Hepatic stellate cell (primary cell): Measurements from ENCODE around the gene ADGRB3.
"Not testable (repeated sequence)": the region's sequence is repeated elsewhere in the genome, so short reads cannot be mapped to it uniquely, and the experiment has no call there.

ENCODE experiments used
- DNase-seq: peaks from one replicate; pipeline ENCODE4 v3.0.0; 2011; ENCODE audit warnings: low spot score

ADGRB3 gene

DNA sequence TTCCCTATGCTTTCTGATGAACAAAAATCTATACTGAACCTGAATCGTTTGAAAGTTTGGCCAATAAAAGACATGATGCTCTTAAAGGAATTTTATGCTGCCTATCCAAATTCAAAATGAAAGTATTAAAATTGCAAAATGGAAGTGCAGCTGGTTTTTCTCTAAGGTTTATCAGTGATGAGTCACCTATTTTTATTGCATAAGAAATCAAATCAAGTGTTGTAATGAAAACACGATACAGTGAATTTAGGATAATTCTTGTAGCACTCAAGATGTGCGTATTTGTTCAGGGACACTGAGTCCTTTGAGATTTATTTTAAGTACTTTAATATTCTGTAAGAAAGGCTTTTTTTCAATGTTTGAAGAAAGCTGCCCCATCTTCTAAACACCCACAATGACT lies 409.5 kb downstream of the ADGRB3 start:
- no peak for DNase-seq

GRCh38 chr6:69059413-69059812 lies 424.3 kb downstream of the ADGRB3 start:
- no peak for DNase-seq

GRCh38 chr6:69061066-69061465 lies 426.0 kb downstream of the ADGRB3 start:
- DNase-seq = no peak

- no peak for DNase-seq
Measured at GRCh38 chr6:69063401-69063800, 428.3 kb downstream of the ADGRB3 start.

DNA sequence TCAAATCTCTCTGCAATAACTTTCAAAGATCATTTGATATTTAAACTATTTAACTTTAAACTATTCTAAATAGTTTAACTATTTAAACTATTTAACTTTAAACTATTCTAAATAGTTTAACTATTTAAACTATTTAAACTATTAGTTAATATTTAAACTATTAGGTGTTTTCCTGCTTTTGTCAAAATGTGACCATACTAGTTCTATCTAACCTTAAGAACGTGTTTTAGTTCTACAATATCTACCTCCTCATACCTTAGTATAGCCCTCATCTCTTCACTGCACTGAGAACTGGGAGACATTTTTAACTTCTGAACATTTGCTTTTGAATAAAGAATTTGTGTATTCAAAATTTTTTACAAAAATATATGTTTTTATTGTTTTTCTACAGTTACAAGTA lies 429.1 kb downstream of the ADGRB3 start:
- DNase-seq = no peak

- DNase-seq = no peak
Measured at GRCh38 chr6:69069881-69070280, 434.8 kb downstream of the ADGRB3 start.

DNA sequence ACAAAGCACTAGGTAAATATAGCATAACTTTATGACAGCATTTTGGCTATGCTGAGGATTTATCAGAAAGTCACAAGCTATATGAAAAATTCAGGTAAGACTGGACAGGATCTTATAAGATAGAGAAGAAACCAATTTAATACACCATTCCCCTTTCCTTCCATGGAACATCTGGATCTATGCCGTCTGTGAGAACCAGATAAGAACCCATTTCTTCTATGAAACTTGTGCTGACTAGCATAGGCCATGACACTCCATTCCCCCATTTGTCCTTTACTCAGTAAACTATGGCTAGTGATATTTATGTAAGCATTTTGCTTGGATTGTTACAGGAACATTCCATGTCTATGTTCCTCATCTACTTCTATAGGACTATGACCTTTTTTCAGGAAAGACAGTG lies 437.7 kb downstream of the ADGRB3 start:
- no peak for DNase-seq

DNA sequence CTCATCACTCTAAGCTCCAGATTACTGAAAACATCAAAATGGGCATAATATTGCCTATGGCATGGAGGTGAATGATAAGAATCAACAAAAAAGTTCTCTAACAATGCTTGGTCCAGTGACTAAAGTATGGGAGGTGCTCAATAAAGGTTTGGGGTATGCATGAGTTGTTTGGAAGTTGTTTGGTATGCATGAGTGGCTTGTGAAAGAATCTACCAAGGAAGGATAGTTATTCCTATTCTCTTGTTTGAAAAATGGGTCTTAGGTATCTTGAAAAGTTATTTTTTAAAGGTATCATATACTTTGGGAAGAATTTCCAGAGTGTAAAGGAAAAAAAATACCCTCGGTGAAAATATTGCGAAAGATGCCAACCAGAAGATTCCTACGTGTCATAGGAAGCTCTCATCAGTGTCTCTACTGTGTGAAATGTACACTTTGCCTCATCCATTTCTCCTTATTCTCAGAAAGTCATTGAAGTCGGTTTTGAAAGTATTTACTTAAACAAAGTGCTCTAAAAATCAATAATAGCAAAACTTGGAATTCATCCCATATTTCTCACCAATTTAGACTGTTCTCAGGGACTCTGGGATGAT lies 449.8 kb downstream of the ADGRB3 start:
- DNase-seq = no peak

DNA sequence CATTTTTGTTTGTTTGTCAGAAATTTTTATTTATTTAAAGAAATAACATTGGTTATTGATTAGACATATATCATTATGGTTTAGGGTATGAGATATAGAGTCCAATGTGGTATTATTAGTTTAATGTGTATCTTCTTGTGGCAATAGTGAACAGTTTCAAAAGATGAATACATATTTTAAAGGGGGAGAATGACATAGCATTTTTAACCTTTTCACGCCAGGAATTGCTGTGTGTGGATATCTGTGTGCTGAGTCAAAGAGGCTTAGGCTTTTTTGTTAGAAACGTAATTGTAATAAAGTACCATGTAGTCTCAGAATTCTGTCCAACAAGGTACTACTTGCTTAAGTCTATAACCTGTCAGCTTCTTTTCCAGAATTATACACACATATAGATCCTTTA lies 451.6 kb downstream of the ADGRB3 start:
- DNase-seq = no peak

DNA sequence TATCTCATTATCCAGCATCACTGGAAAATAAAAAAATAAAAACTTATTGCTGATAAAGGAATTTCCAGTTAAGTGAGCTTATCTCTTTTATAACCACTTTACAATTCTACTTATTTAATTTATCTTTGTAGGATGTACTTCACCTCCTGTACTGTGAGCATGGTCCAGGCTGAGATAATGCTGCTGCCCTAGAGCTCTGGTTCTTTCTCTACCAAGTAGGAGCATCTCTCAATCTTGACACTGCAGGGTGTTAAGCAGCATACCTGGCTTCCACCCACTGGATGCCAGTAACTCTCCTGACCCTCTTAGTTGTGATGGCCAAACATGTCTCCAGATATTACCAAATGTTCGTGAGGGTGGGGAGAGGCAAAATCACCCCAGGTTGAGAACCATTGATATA lies 454.5 kb downstream of the ADGRB3 start:
- no peak for DNase-seq

DNA sequence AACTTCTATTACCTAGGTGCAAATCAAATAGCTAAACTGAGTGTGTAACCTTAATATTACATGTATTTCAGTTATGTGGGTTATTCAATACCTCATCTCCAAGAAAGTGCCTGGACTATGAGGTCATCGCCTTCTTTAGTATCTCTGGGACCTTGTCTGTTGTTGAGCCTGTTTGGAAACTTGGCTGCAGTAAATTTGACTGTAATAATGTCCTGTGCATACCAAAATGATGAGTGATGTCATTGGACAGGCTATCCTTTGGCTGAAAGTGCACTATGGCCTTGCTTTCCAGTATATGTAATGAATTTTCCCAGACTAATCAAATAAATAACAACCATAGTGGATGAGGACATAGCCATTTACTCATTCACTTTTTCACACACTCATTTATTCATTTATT lies 455.1 kb downstream of the ADGRB3 start:
- peak; percentile 34 for DNase-seq

- DNase-seq = no peak
Measured at GRCh38 chr6:69096681-69097080, 461.6 kb downstream of the ADGRB3 start.

GRCh38 chr6:69097948-69098347 lies 462.9 kb downstream of the ADGRB3 start:
- DNase-seq = no peak

DNA sequence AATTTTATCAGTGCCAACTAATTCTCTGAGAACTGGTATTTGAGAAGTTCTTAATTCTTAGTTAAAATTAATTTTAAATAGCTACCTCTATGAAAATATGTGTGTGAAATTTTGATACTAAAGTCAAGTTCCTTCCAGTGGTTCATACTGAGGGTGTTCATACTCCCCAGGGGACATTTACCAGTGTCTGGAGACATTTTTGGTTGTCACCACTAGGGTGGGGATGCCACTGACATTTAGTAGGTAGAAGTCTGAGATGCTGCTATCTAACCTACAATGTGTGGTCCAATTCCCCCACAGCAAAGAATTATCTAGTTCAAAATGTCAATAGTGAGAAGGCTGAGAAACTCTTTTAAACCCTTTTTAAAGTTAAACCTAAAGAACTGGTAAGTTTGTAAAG lies 463.8 kb downstream of the ADGRB3 start:
- DNase-seq = no peak

DNA sequence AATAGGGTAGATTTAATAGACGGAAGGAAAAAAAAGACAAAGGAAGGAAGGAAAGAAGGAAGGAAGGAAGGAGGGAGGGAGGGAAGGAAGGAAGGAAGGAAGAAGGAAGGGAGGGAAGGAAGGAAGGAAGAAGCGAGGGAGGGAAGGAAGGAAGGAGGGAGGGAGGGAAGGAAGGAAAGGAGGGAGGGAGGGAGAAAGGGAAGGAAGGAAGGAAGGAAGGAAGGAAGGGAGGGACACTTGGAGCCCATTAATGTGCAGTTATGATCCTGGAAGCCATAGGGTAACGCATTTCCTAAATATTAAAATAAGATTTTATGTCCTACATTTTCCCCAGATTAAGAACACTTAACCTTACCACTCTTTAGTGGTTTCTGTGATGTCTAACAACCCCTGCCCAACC lies 465.7 kb downstream of the ADGRB3 start:
- DNase-seq = no peak

- DNase-seq = no peak
Measured at GRCh38 chr6:69102416-69102815, 467.3 kb downstream of the ADGRB3 start.

GRCh38 chr6:69105288-69105687 lies 470.2 kb downstream of the ADGRB3 start:
- peak; percentile 16 for DNase-seq

GRCh38 chr6:69106511-69106910 lies 471.4 kb downstream of the ADGRB3 start:
- no peak for DNase-seq

- no peak for DNase-seq
Measured at GRCh38 chr6:69111301-69111700, 476.2 kb downstream of the ADGRB3 start.

DNA sequence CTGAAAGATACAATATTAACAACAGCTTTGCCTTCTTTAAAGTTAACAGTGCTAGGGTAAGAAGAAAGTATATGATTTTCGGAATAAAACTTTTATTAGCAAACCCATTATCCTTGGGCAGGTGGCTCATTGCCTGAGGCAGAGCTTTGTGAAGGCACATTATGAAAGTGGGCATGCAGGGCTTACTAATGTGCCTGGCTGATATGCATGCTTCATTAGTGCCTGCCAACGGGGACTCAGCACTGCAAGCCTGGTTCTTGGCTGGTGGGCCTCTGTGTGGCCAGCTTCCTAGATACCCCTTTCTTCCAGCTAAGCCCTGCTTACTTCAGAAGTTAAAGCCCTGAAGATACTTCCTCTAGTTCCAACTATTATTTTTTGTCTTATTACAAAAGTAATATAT lies 481.6 kb downstream of the ADGRB3 start:
- DNase-seq = no peak

- DNase-seq = not testable (repeated sequence)
Measured at GRCh38 chr6:69121461-69122406, 486.7 kb downstream of the ADGRB3 start.

- no peak for DNase-seq
Measured at GRCh38 chr6:69122407-69122773, 487.3 kb downstream of the ADGRB3 start.

DNA sequence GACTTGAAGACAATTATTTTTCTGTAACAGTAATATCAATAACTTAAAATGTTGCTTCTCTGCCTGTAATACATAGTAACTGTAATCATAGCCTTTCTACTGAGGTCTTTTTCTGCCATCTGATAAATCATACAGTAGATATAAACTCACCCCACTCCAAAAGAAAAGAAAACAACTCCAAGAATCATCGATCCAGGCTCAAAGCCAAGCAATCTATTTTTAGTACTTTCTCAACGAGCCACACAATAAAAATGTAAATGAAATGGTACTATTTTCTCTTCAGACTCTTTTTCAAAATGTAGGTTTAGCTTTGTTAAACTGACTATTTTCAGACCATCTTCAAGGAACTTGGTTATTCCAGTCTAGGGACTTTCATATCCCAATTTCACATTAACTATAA lies 493.3 kb downstream of the ADGRB3 start:
- DNase-seq = no peak

DNA sequence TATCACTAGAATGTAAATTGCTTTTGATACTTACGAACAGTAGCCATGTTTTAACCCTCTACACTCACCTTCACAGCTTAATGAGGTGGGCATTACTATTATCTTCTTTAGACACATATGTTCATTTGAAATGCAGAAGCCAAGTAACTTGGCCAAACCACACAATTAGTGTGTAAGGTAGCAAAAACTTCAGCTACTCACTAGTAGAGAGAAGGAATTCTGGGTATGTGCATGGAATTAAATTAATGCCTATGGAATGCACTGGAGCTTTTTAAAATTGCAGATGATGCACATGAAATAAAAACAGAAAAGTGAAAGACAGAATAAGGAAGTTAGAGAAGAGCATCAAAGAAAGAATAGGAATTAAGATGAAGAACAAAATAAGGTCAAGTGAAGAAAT lies 494.0 kb downstream of the ADGRB3 start:
- DNase-seq = no peak
